AG04449 (cell line): ENCODE data around the gene NAPB.

ENCODE experiments used
- CTCF ChIA-PET: fragments of 350-600 bp; formaldehyde crosslinking; extraction: SDS; loops from one replicate; lab custom pipeline; 2021; ENCODE audit warnings: antibody characterized with exemption; lab: Yijun Ruan, JAX
- POLR2A ChIA-PET: fragments of 400-600, 350-600 bp; formaldehyde crosslinking; extraction: SDS; loops from one replicate; lab custom pipeline; 2020; ENCODE audit warnings: antibody characterized with exemption, inconsistent platforms; lab: Yijun Ruan, JAX
- DNase-seq: peaks from one replicate; pipeline ENCODE4 v3.0.0-alpha.2; 2010; ENCODE audit warnings: low read depth, low spot score
- H3K4me3 ChIP-seq: 2 replicates; pipeline ENCODE4 v1.5.1; 2011; ENCODE audit warnings: low read depth, mild to moderate bottlenecking, control low read depth, low read length
- TF ChIP-seq, protein P1 (sequence below): IDR thresholded peaks from one replicate; pipeline ENCODE4 v1.5.1; 2011; ENCODE audit warnings: mild to moderate bottlenecking, moderate library complexity, low read length, control low read depth, inconsistent platforms; ENCODE audit not compliant: insufficient read depth; ENCODE audit errors: missing control alignments

The NAPB gene

DNA sequence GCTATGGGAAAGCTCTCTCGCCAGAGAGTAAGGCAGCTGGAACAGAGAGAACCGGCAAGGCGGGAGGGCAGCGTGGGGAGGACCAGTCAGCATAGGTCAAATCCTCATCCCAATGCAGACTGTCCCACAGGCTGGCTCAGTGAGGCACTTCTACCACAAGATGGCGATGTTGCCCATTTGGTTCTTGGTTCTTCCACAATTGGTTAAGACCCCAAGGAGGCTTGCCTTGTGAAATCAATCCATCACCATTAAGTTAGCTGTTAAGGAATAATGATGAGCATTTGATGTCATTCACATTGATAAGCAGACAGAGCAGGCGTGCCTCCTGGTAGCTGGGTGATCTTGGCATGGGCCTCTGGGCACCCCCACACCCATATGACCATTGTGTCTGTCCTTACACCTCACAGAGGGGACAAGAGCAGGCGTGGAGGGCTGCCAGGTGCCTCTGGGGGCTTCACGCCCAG lies 20.6 kb upstream of the NAPB start:
- ChIA-PET POLR2A (no interaction called here), CTCF (interaction anchor here (0.6 to 10.3 kb wide), 18 partner anchors 8 to 227 kb away, joined by 3 to 195 read pairs (median 6); partner anchors contain the start of genes CST11, CST9 and NAPB)
- no peak overlapping the region for H3K4me3 ChIP-seq
- no peak for DNase-seq
- TF ChIP-seq, protein P1, sequence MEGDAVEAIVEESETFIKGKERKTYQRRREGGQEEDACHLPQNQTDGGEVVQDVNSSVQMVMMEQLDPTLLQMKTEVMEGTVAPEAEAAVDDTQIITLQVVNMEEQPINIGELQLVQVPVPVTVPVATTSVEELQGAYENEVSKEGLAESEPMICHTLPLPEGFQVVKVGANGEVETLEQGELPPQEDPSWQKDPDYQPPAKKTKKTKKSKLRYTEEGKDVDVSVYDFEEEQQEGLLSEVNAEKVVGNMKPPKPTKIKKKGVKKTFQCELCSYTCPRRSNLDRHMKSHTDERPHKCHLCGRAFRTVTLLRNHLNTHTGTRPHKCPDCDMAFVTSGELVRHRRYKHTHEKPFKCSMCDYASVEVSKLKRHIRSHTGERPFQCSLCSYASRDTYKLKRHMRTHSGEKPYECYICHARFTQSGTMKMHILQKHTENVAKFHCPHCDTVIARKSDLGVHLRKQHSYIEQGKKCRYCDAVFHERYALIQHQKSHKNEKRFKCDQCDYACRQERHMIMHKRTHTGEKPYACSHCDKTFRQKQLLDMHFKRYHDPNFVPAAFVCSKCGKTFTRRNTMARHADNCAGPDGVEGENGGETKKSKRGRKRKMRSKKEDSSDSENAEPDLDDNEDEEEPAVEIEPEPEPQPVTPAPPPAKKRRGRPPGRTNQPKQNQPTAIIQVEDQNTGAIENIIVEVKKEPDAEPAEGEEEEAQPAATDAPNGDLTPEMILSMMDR = peak; percentile 88

GRCh38 chr20:23440004-23440403 lies 18.7 kb upstream of the NAPB start:
- H3K4me3 ChIP-seq = no peak overlapping the region
- ChIA-PET CTCF (interaction anchor here (4.7 to 10.3 kb wide), 2 partner anchors 19 to 167 kb away, joined by 43 to 195 read pairs; partner anchors contain the start of genes CST9 and NAPB), POLR2A (no interaction called here)
- DNase-seq = no peak
- TF ChIP-seq, protein P1 = no peak

DNA sequence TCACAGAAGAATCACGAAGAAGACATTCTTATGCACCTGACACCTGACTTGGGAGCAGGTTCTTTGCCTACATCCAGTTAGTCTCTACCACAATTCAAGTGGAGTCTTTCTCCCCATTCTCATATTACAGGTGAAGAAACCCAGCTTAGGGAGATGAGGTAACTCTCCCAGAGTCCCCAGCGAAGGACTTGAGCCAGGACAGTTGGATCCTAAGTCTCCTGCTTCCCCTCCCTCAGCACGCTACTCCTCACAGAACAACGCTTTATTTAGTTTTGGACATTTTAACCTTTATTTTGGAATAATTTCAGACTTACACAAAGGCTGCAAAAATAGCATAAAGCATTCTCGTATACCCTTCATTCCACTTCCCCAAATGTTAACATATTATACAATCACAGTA lies 17.4 kb upstream of the NAPB start:
- TF ChIP-seq, protein P1 = no peak
- ChIA-PET POLR2A (no interaction called here), CTCF (interaction anchor here (10.3 kb wide), 1 partner anchor 168 kb away, joined by 195 read pairs; the partner anchor contains the start of gene CST9)
- no peak overlapping the region for H3K4me3 ChIP-seq
- no peak for DNase-seq

DNA sequence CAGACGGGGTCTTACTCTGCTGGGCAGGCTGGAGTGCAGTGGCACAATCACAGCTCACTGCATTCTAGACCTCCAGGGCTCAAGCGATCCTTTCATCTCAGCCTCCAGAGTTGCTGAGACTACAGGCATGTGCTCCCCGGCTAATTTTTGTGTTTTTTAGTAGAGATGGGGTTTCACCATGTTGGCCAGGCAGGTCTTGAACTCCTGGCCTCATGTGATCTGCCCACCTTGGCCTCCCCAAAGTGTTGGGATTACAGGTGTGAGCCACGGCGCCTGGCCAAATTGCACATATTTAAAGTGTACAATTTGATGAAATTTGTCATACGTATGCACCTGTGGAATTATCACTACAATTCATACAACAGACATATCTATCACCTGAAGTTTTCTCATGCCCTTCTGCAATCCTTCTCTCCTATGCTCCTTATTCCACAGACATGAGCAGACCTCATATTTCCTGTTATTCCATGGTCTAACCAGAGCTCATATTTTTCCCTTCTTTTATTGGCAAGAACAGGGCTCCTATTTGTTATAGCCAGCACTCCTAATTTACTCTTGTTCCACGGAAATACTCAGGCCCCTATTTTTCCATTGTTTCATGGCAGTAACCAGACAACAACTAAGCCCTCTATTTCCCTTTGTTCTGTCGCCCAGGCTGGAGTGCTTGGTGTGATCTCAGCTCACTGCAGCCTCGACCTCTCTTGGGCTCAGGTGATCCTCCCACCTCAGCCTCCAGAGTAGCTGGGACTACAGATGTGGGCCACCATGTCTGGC lies 16.0 kb upstream of the NAPB start:
- CTCF ChIA-PET = interaction anchor here (1.2 to 2.0 kb wide), 2 partner anchors 12 to 170 kb away, joined by 3 to 5 read pairs; no protein-coding TSS in a partner anchor
- no peak overlapping the region for H3K4me3 ChIP-seq
- TF ChIP-seq, protein P1 = no peak
- POLR2A ChIA-PET = no interaction called here
- no peak for DNase-seq

DNA sequence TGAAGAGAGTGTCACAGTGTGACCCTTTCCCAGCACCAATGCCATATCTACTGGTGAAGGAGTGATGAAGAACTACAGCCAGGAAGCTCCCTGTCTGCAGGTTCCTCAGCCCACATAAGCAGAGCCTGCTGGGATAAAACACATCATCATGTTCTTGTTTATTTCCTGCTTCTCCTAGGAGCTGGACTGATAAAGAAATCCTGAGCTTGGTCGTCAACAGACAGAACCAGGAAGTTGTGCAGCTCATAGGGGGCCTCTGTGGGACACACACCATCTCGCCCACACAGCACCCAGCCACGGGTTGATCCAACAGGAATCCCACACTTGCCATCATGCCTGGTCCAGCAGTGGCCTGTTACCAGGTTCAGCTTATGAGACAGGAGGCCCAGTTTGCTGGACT lies 15.4 kb upstream of the NAPB start:
- no peak overlapping the region for H3K4me3 ChIP-seq
- TF ChIP-seq, protein P1 = no peak
- no peak for DNase-seq
- ChIA-PET POLR2A (no interaction called here), CTCF (interaction anchor here (2.0 kb wide), 1 partner anchor 170 kb away, joined by 5 read pairs; no protein-coding TSS in a partner anchor)
